Calu3 (cell line): ENCODE measurements around the gene EEF1B2. TPM values are rescaled to one million over a fixed set of nuclear protein-coding genes. Genes with fewer than 3 reads are reported as not detected.

Source experiments
- BruUV-seq: library from RNA; stranded (reverse); fragments of 400-500 nt; replicated peaks from 2 replicates; lab custom pipeline; 2021; lab: Mats Ljungman, UMichigan
- CTCF ChIA-PET: fragments of 300-600 bp; sonication (Branson Sonifier 250); formaldehyde crosslinking; loops from one replicate; lab custom pipeline; 2022; ENCODE audit warnings: antibody characterized with exemption; lab: Charles Lee
- DNase-seq: peaks from one replicate; pipeline ENCODE4 v3.0.0; 2022
- H3K27ac Mint-ChIP-seq: one replicate; pipeline ENCODE4 v1.8.0; 2022; ENCODE audit warnings: mixed read lengths; ENCODE audit not compliant: unreplicated experiment
- H3K27me3 Mint-ChIP-seq: one replicate; pipeline ENCODE4 v1.8.0; 2022; ENCODE audit warnings: mixed read lengths; ENCODE audit not compliant: unreplicated experiment
- H3K36me3 Mint-ChIP-seq: one replicate; pipeline ENCODE4 v1.8.0; 2022; ENCODE audit warnings: mild to moderate bottlenecking, moderate library complexity, mixed read lengths; ENCODE audit not compliant: insufficient read depth, unreplicated experiment
- H3K4me1 Mint-ChIP-seq: one replicate; pipeline ENCODE4 v1.8.0; 2022; ENCODE audit warnings: mild to moderate bottlenecking, low read depth, mixed read lengths; ENCODE audit not compliant: unreplicated experiment
- H3K4me3 Mint-ChIP-seq: one replicate; pipeline ENCODE4 v1.8.0; 2022; ENCODE audit warnings: mild to moderate bottlenecking, low read depth, moderate library complexity, mixed read lengths; ENCODE audit not compliant: unreplicated experiment
- H3K9me3 Mint-ChIP-seq: one replicate; pipeline ENCODE4 v1.8.0; 2022; ENCODE audit warnings: low read depth, mixed read lengths; ENCODE audit not compliant: unreplicated experiment
- CTCF ChIP-seq: fragments of 200-600 bp; IDR thresholded peaks from one replicate; pipeline ENCODE4 v1.8.0; 2022; ENCODE audit warnings: antibody characterized with exemption; ENCODE audit not compliant: unreplicated experiment
- intact Hi-C: fragments of 100-400 bp; cut with micrococcal nuclease; formaldehyde crosslinking; loops from one replicate; pipeline ENCODE4 v1.10.0; 2022; ENCODE audit not compliant: unreplicated experiment
- total RNA-seq: library from RNA; stranded (reverse); gene quantifications from 2 replicates; pipeline ENCODE4 v1.2.3, GENCODE V29; 2022

Gene EEF1B2
- total RNA-seq, 1 experiment from 2014 or later, result 415 TPM

- peaks cover 48% of the 10 kb centered on the region for H3K36me3 Mint-ChIP-seq
- CTCF ChIA-PET, result no interaction called here
- H3K4me1 Mint-ChIP-seq, result no peaks in the 10 kb centered on the region
Measured at GRCh38 chr2:206143451-206143850, 16.2 kb upstream of the EEF1B2 start.

GRCh38 chr2:206144383-206144782 is 15.3 kb upstream of the EEF1B2 start:
- CTCF ChIA-PET, result no interaction called here
- Mint-ChIP-seq H3K4me1 (no peaks in the 10 kb centered on the region), H3K27me3 (no peaks in the 10 kb centered on the region), H3K36me3 (peaks cover 54% of the 10 kb centered on the region), H3K27ac (no peak overlapping the region), H3K9me3 (no peaks in the 10 kb centered on the region), H3K4me3 (no peak overlapping the region)
- no peak for TF ChIP-seq CTCF
- no TSS peak for BruUV-seq
- intact Hi-C loops, result no loop called here
- no peak for DNase-seq

More at GRCh38 chr2:206143451-206143850, 16.2 kb upstream of the EEF1B2 start:
- DNase-seq, result no peak
- no peak for TF ChIP-seq CTCF
- no TSS peak for BruUV-seq
- intact Hi-C loops, result no loop called here
- Mint-ChIP-seq H3K4me3 (no peak overlapping the region), H3K27me3 (no peaks in the 10 kb centered on the region), H3K9me3 (no peaks in the 10 kb centered on the region), H3K27ac (no peak overlapping the region)

- no peak for TF ChIP-seq CTCF
- Mint-ChIP-seq H3K27me3 (no peaks in the 10 kb centered on the region), H3K9me3 (no peaks in the 10 kb centered on the region), H3K36me3 (peaks cover 55% of the 10 kb centered on the region), H3K4me1 (no peaks in the 10 kb centered on the region), H3K4me3 (no peak overlapping the region), H3K27ac (no peak overlapping the region)
- intact Hi-C loops, result no loop called here
- no peak for DNase-seq
- CTCF ChIA-PET, result interaction anchor here (1.5 kb wide), 1 partner anchor 14 kb away, joined by 3 read pairs; the partner anchor contains the start of gene EEF1B2
- no TSS peak for BruUV-seq
Measured at GRCh38 chr2:206145665-206146064, 14.0 kb upstream of the EEF1B2 start.

- H3K4me3 Mint-ChIP-seq, result no peak overlapping the region
- H3K36me3 Mint-ChIP-seq, result peaks cover 41% of the 10 kb centered on the region
- no peak for DNase-seq
- no peaks in the 10 kb centered on the region for H3K4me1 Mint-ChIP-seq
- CTCF ChIA-PET, result no interaction called here
- no peak overlapping the region for H3K27ac Mint-ChIP-seq
- intact Hi-C loops, result no loop called here
- no peak for TF ChIP-seq CTCF
- no peaks in the 10 kb centered on the region for H3K9me3 Mint-ChIP-seq
- no TSS peak for BruUV-seq
- H3K27me3 Mint-ChIP-seq, result no peaks in the 10 kb centered on the region
Measured at GRCh38 chr2:206149330-206149729, 10.4 kb upstream of the EEF1B2 start.
